Lower leg skin (tissue), 4 donors: ENCODE data around the gene ZFP36L1. TPM values are rescaled to one million over a fixed set of nuclear protein-coding genes. Genes with fewer than 3 reads are reported as not detected.

Source experiments
- DNase-seq, 2 donors: peaks; one replicate each; pipeline ENCODE4 v3.0.0-alpha.2; 2019; ENCODE audit warnings: low spot score in 2 of 2
- H3K4me3 ChIP-seq: fragments of 200-600 bp; sonication (generic); 2 replicates; pipeline ENCODE4 v1.5.1; 2017; ENCODE audit warnings: mild to moderate bottlenecking, low read depth; ENCODE audit not compliant: poor library complexity, severe bottlenecking
- CTCF ChIP-seq, 3 donors: fragments of 450-650 bp; IDR thresholded peaks; one replicate each; pipeline ENCODE4 v1.5.1; 2016; ENCODE audit warnings: antibody characterized with exemption in 3 of 3, mild to moderate bottlenecking in 3 of 3, moderate library complexity in 2 of 3
- POLR2A ChIP-seq, 2 donors: fragments of 450-650 bp; IDR thresholded peaks; one replicate each; pipeline ENCODE4 v1.6.1; 2016 to 2017; ENCODE audit warnings: antibody characterized with exemption in 2 of 2, mild to moderate bottlenecking in 1 of 2, moderate library complexity in 1 of 2
- WGBS, 2 donors: methylation state at CpG; one replicate each; pipeline ENCODE4 v1.1.5; 2018; 5-methylcytosine and 5-hydroxymethylcytosine counted together
- intact Hi-C: fragments of 100-400 bp; cut with DNase I; formaldehyde crosslinking; loops from one replicate; pipeline ENCODE4 v1.15.0; 2023; ENCODE audit warnings: low total_unique reads
- total RNA-seq, 4 donors: library from RNA; depleted of rRNA; stranded (reverse); fragments of >200 nt; gene quantifications; one replicate each; pipeline ENCODE4 v1.1.0, GENCODE V29; 2016

Gene ZFP36L1
- total RNA-seq, 4 donors from 2014 or later = 466 to 2,618 (median 922) TPM

DNA sequence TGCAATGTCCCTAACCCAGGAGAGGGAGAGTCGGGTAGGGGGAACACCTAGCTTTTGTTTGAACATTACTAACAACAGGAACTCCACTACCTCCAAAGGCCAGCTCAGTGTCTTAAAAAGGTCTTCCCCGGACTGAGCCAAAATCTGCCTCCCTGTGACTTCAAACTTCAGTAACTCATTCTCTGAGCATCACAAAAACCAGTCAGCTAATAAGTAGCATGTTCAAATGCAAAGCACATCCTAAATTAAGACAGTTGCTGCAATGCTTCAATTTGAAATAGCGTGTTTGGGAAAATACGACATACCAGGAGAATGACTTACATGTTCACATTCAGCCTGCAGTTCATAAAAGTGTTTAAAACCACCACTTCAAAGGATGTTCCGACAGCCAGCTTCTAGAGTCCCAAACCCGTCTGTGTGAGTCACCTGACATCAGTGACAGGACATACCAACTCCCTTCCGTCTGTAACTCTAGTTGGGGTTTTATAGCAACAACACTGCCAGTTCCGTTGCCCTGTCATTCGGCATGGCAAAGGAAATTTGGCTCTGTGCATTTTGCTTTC, 13.0 kb downstream of the ZFP36L1 start:
- intact Hi-C loops = loop anchor here (10.0 kb wide), 1 partner anchor 325 kb away; no protein-coding TSS in a partner anchor
- WGBS, 2 donors = 42 to 43% methylated on average over 9 of the region's 9 CpGs
- H3K4me3 ChIP-seq = no peak overlapping the region
- TF ChIP-seq POLR2A (IDR thresholded peaks at IDR 0.05) = no peak
- TF ChIP-seq CTCF (IDR thresholded peaks at IDR 0.05) = no peak
- DNase-seq = peak in 1 of 2 donors; percentile 84

DNA sequence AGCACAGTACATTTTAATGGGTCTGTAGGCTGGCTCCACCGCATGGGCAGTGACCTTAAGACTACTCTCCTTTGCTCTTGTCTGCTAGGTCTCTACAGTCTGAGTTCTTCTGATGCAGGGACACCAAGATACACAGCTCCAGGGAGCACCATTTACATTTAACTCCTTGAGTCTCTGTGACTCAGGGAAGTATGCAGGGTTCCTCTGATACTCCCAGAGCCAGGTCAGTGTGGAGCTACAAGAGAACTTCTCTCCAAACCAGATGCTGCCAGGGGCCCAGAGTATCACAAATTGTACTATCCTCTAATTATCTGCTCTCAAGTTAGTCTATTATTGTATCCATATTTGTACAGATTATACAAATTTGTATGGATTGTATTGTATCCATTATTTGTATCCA, 15.2 kb downstream of the ZFP36L1 start:
- WGBS, 2 donors = 95 to 100% methylated on average over 1 of the region's 1 CpG
- intact Hi-C loops = loop anchor here (2.0 kb wide), 1 partner anchor 25 kb away; no protein-coding TSS in a partner anchor
- DNase-seq = peak in 1 of 2 donors; percentile 69
- no peak overlapping the region for H3K4me3 ChIP-seq
- TF ChIP-seq CTCF (IDR thresholded peaks at IDR 0.05) (no peak), POLR2A (IDR thresholded peaks at IDR 0.05) (no peak)

GRCh38 chr14:68775614-68776126, 17.2 kb downstream of the ZFP36L1 start:
- DNase-seq = peak in 1 of 2 donors; percentile 62
- intact Hi-C loops = loop anchor here (2.0 kb wide), 1 partner anchor 23 kb away; no protein-coding TSS in a partner anchor
- H3K4me3 ChIP-seq = no peak overlapping the region
- 84 to 92% methylated on average over 6 of the region's 6 CpGs for WGBS, 2 donors
- TF ChIP-seq CTCF (IDR thresholded peaks at IDR 0.05) (no peak), POLR2A (IDR thresholded peaks at IDR 0.05) (no peak)

GRCh38 chr14:68774771-68775613, 17.9 kb downstream of the ZFP36L1 start:
- intact Hi-C loops = no loop called here
- no peak for TF ChIP-seq CTCF (IDR thresholded peaks at IDR 0.05)
- 88 to 98% methylated on average over 4 of the region's 4 CpGs for WGBS, 2 donors
- peak in 1 of 2 donors; percentile 84 for DNase-seq
- no peak overlapping the region for H3K4me3 ChIP-seq

DNA sequence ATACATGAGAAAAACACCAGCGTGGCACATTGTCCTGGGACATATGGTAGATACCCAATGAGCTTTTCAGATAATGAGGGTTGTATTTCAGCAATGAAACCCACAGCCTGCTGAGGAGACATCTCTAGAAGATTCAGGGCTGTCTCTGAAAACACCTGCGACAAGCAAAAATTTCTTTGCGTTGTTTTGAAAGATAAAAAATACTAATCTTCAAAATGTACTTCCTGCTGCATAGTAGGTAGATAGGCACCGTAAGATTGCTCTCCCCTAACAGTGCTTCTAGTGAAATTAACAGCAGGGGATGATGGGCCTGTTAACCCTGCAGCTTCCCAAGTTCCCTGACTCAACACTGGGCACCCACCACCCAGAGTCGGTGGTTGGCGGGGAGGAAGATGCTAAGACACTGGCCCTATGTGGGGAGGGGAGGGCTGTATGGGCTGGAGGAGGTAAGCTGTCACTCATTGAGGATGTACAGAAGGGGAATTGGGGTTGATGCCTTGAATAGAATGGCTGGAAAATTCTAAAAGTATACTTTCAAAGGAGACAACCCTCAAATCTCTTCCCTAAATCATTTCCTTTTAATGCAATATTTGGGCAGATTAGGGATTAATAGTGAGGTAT, 20.0 kb downstream of the ZFP36L1 start:
- TF ChIP-seq CTCF (IDR thresholded peaks at IDR 0.05) (no peak), POLR2A (IDR thresholded peaks at IDR 0.05) (no peak)
- WGBS, 2 donors = 92 to 93% methylated on average over 6 of the region's 6 CpGs
- H3K4me3 ChIP-seq = no peak overlapping the region
- no peak for DNase-seq
- intact Hi-C loops = no loop called here
